NCI-H510A (cell line): ENCODE results near the gene BBOX1.
"Not testable (repeated sequence)": the region's sequence is repeated elsewhere in the genome, so short reads cannot be mapped to it uniquely, and the experiment has no call there.

ENCODE experiments used
- DNase-seq: peaks from one replicate; lab custom pipeline; 2025; lab: John Stamatoyannopoulos, UW

BBOX1 gene

GRCh38 chr11:27083782-27084181, 43.2 kb downstream of the BBOX1 start:
- no peak for DNase-seq

- no peak for DNase-seq
These were observed 43.9 kb downstream of the BBOX1 start for GRCh38 chr11:27084518-27084917.

GRCh38 chr11:27085111-27085510, 44.5 kb downstream of the BBOX1 start:
- no peak for DNase-seq

GRCh38 chr11:27085605-27086004, 45.0 kb downstream of the BBOX1 start:
- DNase-seq, result no peak

- no peak for DNase-seq
These were observed 46.8 kb downstream of the BBOX1 start for GRCh38 chr11:27087432-27087831.

GRCh38 chr11:27088353-27088752, 47.7 kb downstream of the BBOX1 start:
- no peak for DNase-seq

GRCh38 chr11:27089746-27090145, 49.1 kb downstream of the BBOX1 start:
- DNase-seq, result no peak

- not testable (repeated sequence) for DNase-seq
These were observed 49.8 kb downstream of the BBOX1 start for GRCh38 chr11:27090357-27090948.

GRCh38 chr11:27094120-27094519, 53.5 kb downstream of the BBOX1 start:
- no peak for DNase-seq

- DNase-seq, result no peak
These were observed 54.4 kb downstream of the BBOX1 start for GRCh38 chr11:27095059-27095458.

- no peak for DNase-seq
These were observed 55.3 kb downstream of the BBOX1 start for GRCh38 chr11:27095887-27096286.

GRCh38 chr11:27097551-27097950, 56.9 kb downstream of the BBOX1 start:
- no peak for DNase-seq

- DNase-seq, result no peak
These were observed 59.9 kb downstream of the BBOX1 start for GRCh38 chr11:27100534-27100933.

GRCh38 chr11:27107548-27107947, 66.9 kb downstream of the BBOX1 start:
- DNase-seq, result no peak

- no peak for DNase-seq
These were observed 68.2 kb downstream of the BBOX1 start for GRCh38 chr11:27108809-27109208.

GRCh38 chr11:27111896-27112295, 71.3 kb downstream of the BBOX1 start:
- no peak for DNase-seq

- DNase-seq, result no peak
These were observed 72.3 kb downstream of the BBOX1 start for GRCh38 chr11:27112946-27113345.

GRCh38 chr11:27115051-27115650, 74.5 kb downstream of the BBOX1 start:
- no peak for DNase-seq

- DNase-seq, result no peak
These were observed 76.1 kb downstream of the BBOX1 start for GRCh38 chr11:27116684-27117083.

- DNase-seq, result no peak
These were observed 77.8 kb downstream of the BBOX1 start for GRCh38 chr11:27118371-27118770.

- no peak for DNase-seq
These were observed 78.3 kb downstream of the BBOX1 start for GRCh38 chr11:27118949-27119348.

GRCh38 chr11:27119396-27119795, 78.8 kb downstream of the BBOX1 start:
- DNase-seq, result no peak

- DNase-seq, result no peak
These were observed 79.6 kb downstream of the BBOX1 start for GRCh38 chr11:27120211-27120610.

- DNase-seq, result no peak
These were observed 81.4 kb downstream of the BBOX1 start for GRCh38 chr11:27122001-27122400.
